Keratinocyte (primary cell): ENCODE results near the gene HES7. TPM values are rescaled to one million over a fixed set of nuclear protein-coding genes. Genes with fewer than 3 reads are reported as not detected.
A peak's percentile ranks its signal among the peaks of the same experiment; 100 is the strongest.

Experiments used
- DNase-seq: peaks from one replicate; pipeline ENCODE4 v3.0.0-alpha.2; 2011; ENCODE audit warnings: low read depth, missing footprints, low spot score
- FAIRE-seq: peaks from 2 replicates; lab custom pipeline; 2011; peaks lifted over from hg19 to GRCh38; lab: Jason Lieb, UNC
- H2AFZ ChIP-seq: 2 replicates; pipeline ENCODE4 v1.6.0; 2012; ENCODE audit warnings: low read length, control low read depth, inconsistent platforms; ENCODE audit not compliant: control insufficient read depth
- H3K27ac ChIP-seq: 2 replicates; pipeline ENCODE4 v1.5.1; 2011; ENCODE audit warnings: low read length; ENCODE audit not compliant: control insufficient read depth, insufficient read depth
- H3K27me3 ChIP-seq: 3 replicates; pipeline ENCODE4 v1.6.0; 2011; ENCODE audit warnings: low read length; ENCODE audit not compliant: control insufficient read depth, insufficient read depth; ENCODE audit errors: extremely low read depth
- H3K36me3 ChIP-seq, 2 experiments: 2 replicates in 1 of 2; 3 replicates in 1 of 2; pipeline ENCODE4 v1.5.1; 2011; ENCODE audit warnings: low read length in 2 of 2, mild to moderate bottlenecking in 1 of 2; ENCODE audit not compliant: control insufficient read depth in 2 of 2, insufficient read depth in 2 of 2; ENCODE audit errors: extremely low read depth in 1 of 2
- H3K4me1 ChIP-seq: 3 replicates; pipeline ENCODE4 v1.5.1; 2011; ENCODE audit warnings: low read length; ENCODE audit not compliant: control insufficient read depth, insufficient read depth; ENCODE audit errors: extremely low read depth
- H3K4me2 ChIP-seq: 3 replicates; pipeline ENCODE4 v1.6.0; 2011; ENCODE audit warnings: low read depth, low read length; ENCODE audit not compliant: control insufficient read depth, insufficient read depth; ENCODE audit errors: extremely low read depth
- H3K4me3 ChIP-seq, 3 experiments: fragments of 200-600 bp in 1 of 3; sonication (generic) in 1 of 3; 2 replicates in 2 of 3; 3 replicates in 1 of 3; pipeline ENCODE4 v1.5.1; 2011 to 2016; ENCODE audit warnings: low read length in 3 of 3, mild to moderate bottlenecking in 3 of 3, control low read depth in 2 of 3, inconsistent platforms in 1 of 3, low read depth in 1 of 3, mixed read lengths in 1 of 3, mixed run types in 1 of 3, moderate library complexity in 1 of 3; ENCODE audit not compliant: control insufficient read depth in 2 of 3, insufficient read depth in 2 of 3; ENCODE audit errors: extremely low read depth in 1 of 3
- H3K79me2 ChIP-seq: 2 replicates; pipeline ENCODE4 v1.6.0; 2012; ENCODE audit warnings: low read length; ENCODE audit not compliant: control insufficient read depth, insufficient read depth
- H3K9ac ChIP-seq: 3 replicates; pipeline ENCODE4 v1.6.0; 2011; ENCODE audit warnings: low read length; ENCODE audit not compliant: control insufficient read depth, insufficient read depth; ENCODE audit errors: extremely low read depth
- H3K9me1 ChIP-seq: 3 replicates; pipeline ENCODE4 v1.6.0; 2011; ENCODE audit warnings: low read length; ENCODE audit not compliant: control insufficient read depth, insufficient read depth; ENCODE audit errors: extremely low read depth
- H3K9me3 ChIP-seq: 2 replicates; pipeline ENCODE4 v1.5.1; 2012; ENCODE audit warnings: low read depth, low read length; ENCODE audit not compliant: control insufficient read depth
- H4K20me1 ChIP-seq: 3 replicates; pipeline ENCODE4 v1.6.0; 2011; ENCODE audit warnings: low read length; ENCODE audit not compliant: control insufficient read depth, insufficient read depth; ENCODE audit errors: extremely low read depth
- EZH2 ChIP-seq: IDR thresholded peaks from one replicate; pipeline ENCODE4 v1.6.1; 2012; ENCODE audit warnings: inconsistent platforms, mild to moderate bottlenecking, low read length, moderate library complexity
- dilution Hi-C: fragments of 300-500 bp; cut with MboI; formaldehyde crosslinking; loops from one replicate; pipeline ENCODE4 v1.7.0; 2020; ENCODE audit warnings: low sequenced_read_pairs; ENCODE audit not compliant: extremely low pct_ligation_motif_present
- polyA plus RNA-seq, 5 experiments: library from polyadenylated mRNA; depleted of rRNA in 3 of 5; stranded (reverse) in 3 of 5; stranded (forward) in 1 of 5; unstranded in 1 of 5; fragments of >200 nt; gene quantifications; 1 replicate in 1 of 5; 2 replicates in 3 of 5; 3 replicates in 1 of 5; pipeline versions ENCODE4 v1.2.1 to v1.2.3, GENCODE V29; 2011 to 2012; ENCODE audit warnings: missing spikeins in 2 of 5, low read depth in 1 of 5, low replicate concordance in 1 of 5
- TF ChIP-seq, protein P1 (sequence below), 3 experiments: IDR thresholded peaks in 1 of 3; conservative IDR thresholded peaks in 1 of 3; optimal IDR thresholded peaks in 1 of 3; 2 replicates in 2 of 3; 3 replicates in 1 of 3; pipeline versions ENCODE3 to v1.5.1; 2011; ENCODE audit warnings: low read length in 3 of 3, mild to moderate bottlenecking in 3 of 3, moderate library complexity in 2 of 3, control low read depth in 1 of 3, inconsistent platforms in 1 of 3; ENCODE audit not compliant: insufficient read depth in 2 of 3; ENCODE audit errors: extremely low read depth in 1 of 3

Gene HES7
- polyA plus RNA-seq, 1 donor (not counting 4 experiments of a cell fraction or from before 2014, with no cell fraction given), result 0.33 TPM

GRCh38 chr17:8138374-8138671, 14.4 kb upstream of the HES7 start:
- H2AFZ ChIP-seq, result peak overlapping the region; percentile 83
- no peak for FAIRE-seq

DNA sequence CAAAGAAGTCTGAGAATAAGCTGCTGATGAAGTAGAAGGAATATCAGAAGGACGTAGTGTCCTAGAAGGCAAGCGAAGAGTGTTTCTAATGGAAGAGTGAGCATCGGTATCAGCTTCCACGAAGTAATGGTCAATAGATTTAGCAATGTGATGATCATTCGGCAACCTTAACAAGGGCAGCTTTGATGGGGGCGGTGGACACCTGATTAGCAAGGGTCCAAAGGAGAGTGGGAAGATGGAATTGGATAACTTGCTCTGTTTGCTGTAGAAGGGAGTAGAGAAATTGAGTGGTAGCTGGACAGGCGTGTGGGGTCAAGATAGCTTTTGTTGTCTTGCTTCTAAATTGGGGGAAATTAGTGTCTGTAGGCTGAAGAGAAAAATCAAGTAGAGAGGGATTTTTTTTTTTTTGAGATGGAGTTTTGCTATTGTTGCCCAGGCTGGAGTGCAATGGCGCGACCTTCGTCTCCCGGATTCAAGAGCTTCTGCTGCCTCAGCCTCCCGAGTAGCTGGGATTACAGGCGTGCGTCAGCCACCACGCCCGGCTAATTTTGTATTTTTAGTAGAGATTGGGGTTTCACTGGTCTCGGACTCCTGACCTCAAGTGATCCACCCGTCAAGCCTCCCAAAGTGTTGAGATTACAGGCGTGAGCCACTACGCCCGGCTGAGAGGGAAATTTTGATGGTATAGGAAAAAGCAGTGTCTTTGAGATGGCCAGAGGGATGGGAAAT, 13.9 kb upstream of the HES7 start:
- dilution Hi-C loops, result no loop called here
- H3K27me3 ChIP-seq, result no peaks in the 10 kb centered on the region
- H2AFZ ChIP-seq, result peak overlapping the region; percentile 83
- no peaks in the 10 kb centered on the region for H3K9me1 ChIP-seq
- DNase-seq (no peak), FAIRE-seq (no peak)
- peak overlapping the region; percentile 59 for H3K27ac ChIP-seq
- H3K4me1 ChIP-seq, result peaks cover 23% of the 10 kb centered on the region
- peak overlapping the region; percentile 1 to 75 (median 56) for H3K4me3 ChIP-seq
- TF ChIP-seq, protein P1, sequence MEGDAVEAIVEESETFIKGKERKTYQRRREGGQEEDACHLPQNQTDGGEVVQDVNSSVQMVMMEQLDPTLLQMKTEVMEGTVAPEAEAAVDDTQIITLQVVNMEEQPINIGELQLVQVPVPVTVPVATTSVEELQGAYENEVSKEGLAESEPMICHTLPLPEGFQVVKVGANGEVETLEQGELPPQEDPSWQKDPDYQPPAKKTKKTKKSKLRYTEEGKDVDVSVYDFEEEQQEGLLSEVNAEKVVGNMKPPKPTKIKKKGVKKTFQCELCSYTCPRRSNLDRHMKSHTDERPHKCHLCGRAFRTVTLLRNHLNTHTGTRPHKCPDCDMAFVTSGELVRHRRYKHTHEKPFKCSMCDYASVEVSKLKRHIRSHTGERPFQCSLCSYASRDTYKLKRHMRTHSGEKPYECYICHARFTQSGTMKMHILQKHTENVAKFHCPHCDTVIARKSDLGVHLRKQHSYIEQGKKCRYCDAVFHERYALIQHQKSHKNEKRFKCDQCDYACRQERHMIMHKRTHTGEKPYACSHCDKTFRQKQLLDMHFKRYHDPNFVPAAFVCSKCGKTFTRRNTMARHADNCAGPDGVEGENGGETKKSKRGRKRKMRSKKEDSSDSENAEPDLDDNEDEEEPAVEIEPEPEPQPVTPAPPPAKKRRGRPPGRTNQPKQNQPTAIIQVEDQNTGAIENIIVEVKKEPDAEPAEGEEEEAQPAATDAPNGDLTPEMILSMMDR (optimal IDR thresholded peaks at IDR 0.05 in 1 of 3, IDR thresholded peaks at IDR 0.05 in 1 of 3, conservative IDR thresholded peaks at IDR 0.05 in 1 of 3; ENCODE audit: extremely low read depth in 1 of 3, insufficient read depth in 2 of 3, low read length in 3 of 3), result no peak
- no peak for TF ChIP-seq EZH2
- peaks cover 24 to 30% of the 10 kb centered on the region in 2 experiments for H3K36me3 ChIP-seq
- H3K9ac ChIP-seq, result peak overlapping the region; percentile 68
- H3K9me3 ChIP-seq, result no peaks in the 10 kb centered on the region
- no peaks in the 10 kb centered on the region for H3K79me2 ChIP-seq
- peaks cover 4% of the 10 kb centered on the region for H4K20me1 ChIP-seq
- H3K4me2 ChIP-seq, result peak overlapping the region; percentile 99

More at GRCh38 chr17:8138374-8138671, 14.4 kb upstream of the HES7 start:
- no peaks in the 10 kb centered on the region for H3K9me1 ChIP-seq
- no peak for TF ChIP-seq EZH2
- TF ChIP-seq, protein P1 (optimal IDR thresholded peaks at IDR 0.05 in 1 of 3, IDR thresholded peaks at IDR 0.05 in 1 of 3, conservative IDR thresholded peaks at IDR 0.05 in 1 of 3; ENCODE audit: extremely low read depth in 1 of 3, insufficient read depth in 2 of 3, low read length in 3 of 3), result no peak
- peaks cover 26 to 32% of the 10 kb centered on the region in 2 experiments for H3K36me3 ChIP-seq
- peak overlapping the region; percentile 99 for H3K4me2 ChIP-seq
- H3K4me1 ChIP-seq, result peaks cover 23% of the 10 kb centered on the region
- DNase-seq, result no peak
- peaks cover 4% of the 10 kb centered on the region for H4K20me1 ChIP-seq
- no peaks in the 10 kb centered on the region for H3K27me3 ChIP-seq
- no peaks in the 10 kb centered on the region for H3K9me3 ChIP-seq
- dilution Hi-C loops, result no loop called here
- H3K27ac ChIP-seq, result peak overlapping the region; percentile 59
- H3K79me2 ChIP-seq, result no peaks in the 10 kb centered on the region
- peak overlapping the region; percentile 68 for H3K9ac ChIP-seq
- H3K4me3 ChIP-seq, result peak overlapping the region; percentile 1 to 75 (median 56)
